ENCODE measurements around the gene STATH. TPM values are rescaled to one million over a fixed set of nuclear protein-coding genes. Genes with fewer than 3 reads are reported as not detected.
"Not testable (repeated sequence)": the region's sequence is repeated elsewhere in the genome, so short reads cannot be mapped to it uniquely, and the experiment has no call there.

STATH gene
- not detected for polyA plus RNA-seq (2013, experiment 1 of 2; ENCODE audit: insufficient read length)
- not detected for polyA plus RNA-seq (2013, experiment 2 of 2; ENCODE audit: insufficient read length)

DNA sequence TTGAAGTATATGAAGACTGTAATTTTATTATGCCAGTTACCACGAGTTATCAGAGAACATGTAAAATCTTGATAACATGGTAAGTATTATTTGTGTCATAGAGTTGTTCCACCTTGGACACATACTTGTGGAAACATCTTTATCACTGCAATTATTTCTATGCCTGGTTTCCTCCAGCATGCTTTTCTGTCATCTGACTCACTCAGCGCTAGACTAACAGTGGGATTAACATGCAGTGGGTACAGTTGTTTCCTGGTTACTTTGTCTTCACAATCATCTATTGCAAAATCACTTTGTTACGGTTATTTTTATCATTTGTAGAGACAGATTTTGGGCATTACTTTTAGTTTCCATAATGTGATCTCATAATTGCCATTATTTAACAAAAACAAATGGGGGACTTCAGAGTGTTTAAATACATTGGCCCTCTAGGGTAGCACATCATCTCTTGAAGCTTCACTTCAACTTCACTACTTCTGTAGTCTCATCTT lies at the start of gene STATH:
Gene STATH, plus strand, starts transcription at position 441 of the 491 bp plus-strand sequence. CDS start 2,472 bp downstream, outside the sequence.
- peak; percentile 1 for DNase-seq

- no peak for DNase-seq
Measured at GRCh38 chr4:69951602-69952001, 44.2 kb upstream of the STATH start.

GRCh38 chr4:69957209-69957608 lies 38.6 kb upstream of the STATH start:
- DNase-seq = no peak

DNA sequence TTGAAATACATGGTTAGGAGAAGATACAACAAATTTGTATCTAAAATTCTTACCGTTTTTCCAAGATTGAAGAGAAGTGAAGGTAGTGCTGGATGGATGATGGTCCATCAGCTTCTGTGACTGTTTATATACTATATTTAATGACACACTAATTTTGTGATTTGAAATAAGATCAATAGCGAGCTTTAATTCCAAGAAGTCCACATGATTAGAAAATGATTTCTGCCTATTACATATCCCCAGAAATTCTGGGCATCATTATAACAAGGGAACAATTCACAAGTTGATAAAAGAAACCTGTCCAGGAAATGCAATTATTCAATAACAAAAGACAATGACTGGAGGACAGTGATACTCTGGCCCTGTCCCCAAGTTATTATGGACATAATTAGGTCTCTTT lies 30.1 kb upstream of the STATH start, which contains the start of gene CSN2:
Gene CSN2, minus strand, starts transcription at position 101 of the 400 bp plus-strand sequence. CDS start 4,733 bp downstream, outside the sequence.
- no peak for DNase-seq

- DNase-seq = no peak
Measured at GRCh38 chr4:69970071-69970470, 25.7 kb upstream of the STATH start.

GRCh38 chr4:69974631-69975030 lies 21.1 kb upstream of the STATH start:
- no peak for DNase-seq

- no peak for DNase-seq
Measured at GRCh38 chr4:69977582-69977981, 18.2 kb upstream of the STATH start.

DNA sequence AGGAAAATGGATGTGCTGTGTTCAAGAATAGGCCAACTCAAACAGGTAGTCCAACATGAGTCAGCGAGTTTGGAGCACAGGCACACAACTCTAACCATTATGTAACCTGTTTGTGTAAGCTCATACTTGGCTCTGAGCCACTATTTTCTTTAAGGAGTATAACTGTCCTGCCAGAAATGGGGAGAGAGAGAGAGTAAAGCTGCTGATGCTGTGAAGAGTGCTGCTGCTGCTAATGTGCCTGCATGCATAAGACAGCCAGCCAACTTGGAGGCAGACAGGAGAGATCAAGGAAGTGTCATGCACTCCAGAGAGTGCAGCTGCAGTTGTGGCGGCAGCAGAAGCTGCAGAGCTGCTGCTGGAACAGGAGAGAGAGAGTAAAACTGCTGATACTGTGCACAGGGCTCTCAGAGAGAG lies 11.7 kb upstream of the STATH start:
- peak; percentile 1 for DNase-seq

DNA sequence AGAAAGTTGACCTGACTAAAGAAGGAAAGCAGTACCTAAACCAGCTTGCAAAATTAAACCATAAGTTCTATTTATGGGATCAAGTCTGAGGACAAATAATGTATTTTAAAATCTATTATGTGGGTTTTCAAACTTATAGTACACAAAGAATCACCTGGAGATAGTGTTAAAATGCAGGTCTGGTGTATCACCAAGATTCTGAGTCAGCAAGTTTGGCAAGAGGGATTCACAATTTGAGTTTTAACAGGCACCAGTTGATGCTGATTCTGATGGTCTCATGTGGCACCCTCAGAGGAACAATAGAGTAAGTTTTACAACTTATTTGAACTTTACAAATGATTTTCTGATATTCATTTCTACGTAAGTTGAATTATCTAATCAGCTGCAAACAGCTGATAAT lies 9.1 kb upstream of the STATH start:
- no peak for DNase-seq

DNA sequence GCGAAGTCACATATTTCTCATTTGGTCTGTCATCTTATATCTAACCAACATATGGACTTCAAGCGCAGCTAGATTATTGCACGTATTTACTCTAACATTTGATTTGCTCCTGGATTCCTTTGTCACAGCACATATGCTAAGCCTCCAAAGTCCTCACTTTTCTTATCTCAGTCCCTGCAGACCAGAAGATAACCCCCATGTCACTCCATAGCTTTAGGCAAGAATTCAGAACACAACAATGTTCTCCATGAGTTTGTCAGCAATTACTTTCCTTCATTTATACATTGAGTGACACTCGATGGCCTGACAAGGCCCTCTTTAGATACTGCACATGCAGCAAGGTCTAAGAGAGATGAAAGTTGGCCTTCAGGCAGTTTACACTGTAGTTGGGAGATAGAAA lies 4.8 kb upstream of the STATH start:
- no peak for DNase-seq

DNA sequence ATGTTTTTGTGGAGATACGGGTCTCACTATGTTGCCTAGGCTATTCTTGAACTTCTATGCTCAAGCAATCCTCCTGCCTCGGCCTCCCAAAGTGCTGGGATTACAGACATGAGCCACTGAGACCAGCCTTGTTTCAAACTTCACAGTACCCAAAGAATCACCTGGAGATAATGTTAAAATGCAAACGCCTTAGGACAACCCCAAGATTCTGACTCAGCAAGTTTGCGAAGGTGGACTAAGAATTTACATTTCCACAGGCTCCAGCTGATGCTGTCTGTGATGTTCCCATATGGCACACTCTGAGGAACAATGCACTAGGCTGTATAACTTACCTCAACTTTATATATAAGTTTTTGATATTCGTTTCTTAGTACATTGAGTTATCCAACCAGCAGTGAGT lies 984 bp upstream of the STATH start:
- DNase-seq = no peak

GRCh38 chr4:69999420-69999819 lies 3.7 kb downstream of the STATH start:
- no peak for DNase-seq

GRCh38 chr4:70000711-70001110 lies 4.9 kb downstream of the STATH start:
- no peak for DNase-seq

DNA sequence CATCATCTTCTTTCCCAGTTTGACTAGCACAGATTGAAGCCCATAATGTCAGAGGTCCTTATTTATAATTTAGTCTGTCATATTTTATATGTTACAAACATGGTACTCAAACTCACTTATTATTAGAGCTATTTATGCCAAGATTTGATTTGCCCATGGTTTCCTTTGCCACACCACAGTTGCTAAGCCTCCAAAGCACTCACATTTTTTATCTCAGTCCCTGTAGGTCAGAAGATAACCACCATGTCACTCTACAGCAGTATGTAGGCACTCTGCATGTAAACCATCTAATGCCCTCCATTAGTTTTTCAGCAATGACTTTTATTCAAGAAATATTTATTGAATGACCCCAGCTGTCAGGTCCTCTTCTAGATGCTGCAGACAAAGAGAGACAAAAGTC lies 6.7 kb downstream of the STATH start:
- no peak for DNase-seq

DNA sequence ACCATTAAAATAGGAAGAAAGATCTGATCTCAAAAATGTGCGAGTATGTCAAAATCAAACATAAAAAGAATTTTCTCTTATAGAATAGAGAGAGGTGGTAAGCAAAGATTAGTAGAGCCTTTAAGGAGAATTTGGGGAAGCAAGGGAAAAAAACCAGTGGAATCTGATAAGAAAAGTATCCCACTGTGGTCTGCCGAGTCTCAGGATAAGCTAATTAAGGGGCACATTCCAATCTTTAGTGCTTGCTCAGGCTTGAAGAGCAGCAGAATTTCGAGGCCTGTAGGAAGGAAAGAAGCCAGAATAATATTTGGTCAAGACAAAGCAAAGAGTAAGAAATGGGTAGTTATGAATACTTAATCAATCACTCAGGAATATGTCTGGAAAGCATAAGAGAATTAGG lies 13.0 kb downstream of the STATH start:
- DNase-seq = no peak

DNA sequence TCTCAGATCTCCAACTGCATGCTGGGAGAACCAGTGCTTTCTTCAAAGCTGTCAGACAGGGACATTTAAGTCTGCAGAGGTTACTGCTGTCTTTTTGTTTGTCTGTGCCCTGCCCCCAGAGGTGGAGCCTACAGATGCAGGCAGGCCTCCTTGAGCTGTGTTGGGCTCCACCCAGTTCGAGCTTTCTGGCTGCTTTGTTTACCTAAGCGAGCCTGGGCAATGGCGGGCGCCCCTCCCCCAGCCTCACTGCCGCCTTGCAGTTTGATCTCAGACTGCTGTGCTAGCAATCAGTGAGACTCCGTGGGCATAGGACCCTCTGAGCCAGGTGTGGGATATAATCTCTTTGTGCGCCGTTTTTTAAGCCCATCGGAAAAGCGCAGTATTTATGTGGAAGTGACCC lies 23.2 kb downstream of the STATH start:
- DNase-seq = not testable (repeated sequence)

DNA sequence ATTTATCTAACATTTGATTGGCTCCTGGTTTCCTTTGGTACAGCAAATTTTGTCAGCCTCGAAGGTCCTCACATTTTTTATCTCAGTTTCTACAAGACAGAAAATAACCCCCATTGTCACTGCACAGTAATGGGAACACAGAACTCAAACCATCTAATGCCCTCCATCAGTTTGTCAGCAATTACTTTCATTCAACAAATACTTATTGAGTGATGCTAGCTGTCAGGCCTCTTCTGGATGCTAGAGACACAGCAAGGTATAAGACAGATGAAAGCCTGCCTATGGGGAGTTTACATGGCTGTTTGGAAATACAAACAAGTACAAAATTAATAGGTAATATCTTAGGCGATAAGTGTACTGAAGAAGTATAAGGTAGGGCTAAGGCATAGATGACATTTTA lies 27.5 kb downstream of the STATH start:
- no peak for DNase-seq

GRCh38 chr4:70027011-70027410 lies 31.2 kb downstream of the STATH start:
- no peak for DNase-seq

DNA sequence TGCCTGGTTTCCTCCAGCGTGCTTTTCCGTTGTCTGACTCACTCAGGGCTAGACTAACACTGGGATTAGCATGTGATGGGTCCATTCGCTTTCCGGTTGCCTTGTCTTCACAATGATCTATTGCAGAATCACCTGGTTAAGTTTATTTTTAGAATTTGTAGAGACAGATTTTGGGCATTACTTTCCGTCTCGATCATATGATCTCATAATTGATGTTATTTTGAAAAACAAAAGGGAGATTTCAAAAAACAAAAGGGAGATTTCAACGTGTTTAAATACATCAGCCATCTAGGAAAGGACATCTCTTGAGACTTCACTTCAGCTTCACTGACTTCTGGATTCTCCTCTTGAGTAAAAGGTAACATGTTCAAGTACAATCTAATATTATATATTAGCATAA lies 32.4 kb downstream of the STATH start, which contains the start of gene HTN3:
Gene HTN3, plus strand, starts transcription at position 301 of the 400 bp plus-strand sequence. CDS start 2,282 bp downstream, outside the sequence.
- DNase-seq = not testable (repeated sequence)

- not testable (repeated sequence) for DNase-seq
Measured at GRCh38 chr4:70037559-70037958, 41.8 kb downstream of the STATH start.

- not testable (repeated sequence) for DNase-seq
Measured at GRCh38 chr4:70039928-70040327, 44.2 kb downstream of the STATH start.

DNA sequence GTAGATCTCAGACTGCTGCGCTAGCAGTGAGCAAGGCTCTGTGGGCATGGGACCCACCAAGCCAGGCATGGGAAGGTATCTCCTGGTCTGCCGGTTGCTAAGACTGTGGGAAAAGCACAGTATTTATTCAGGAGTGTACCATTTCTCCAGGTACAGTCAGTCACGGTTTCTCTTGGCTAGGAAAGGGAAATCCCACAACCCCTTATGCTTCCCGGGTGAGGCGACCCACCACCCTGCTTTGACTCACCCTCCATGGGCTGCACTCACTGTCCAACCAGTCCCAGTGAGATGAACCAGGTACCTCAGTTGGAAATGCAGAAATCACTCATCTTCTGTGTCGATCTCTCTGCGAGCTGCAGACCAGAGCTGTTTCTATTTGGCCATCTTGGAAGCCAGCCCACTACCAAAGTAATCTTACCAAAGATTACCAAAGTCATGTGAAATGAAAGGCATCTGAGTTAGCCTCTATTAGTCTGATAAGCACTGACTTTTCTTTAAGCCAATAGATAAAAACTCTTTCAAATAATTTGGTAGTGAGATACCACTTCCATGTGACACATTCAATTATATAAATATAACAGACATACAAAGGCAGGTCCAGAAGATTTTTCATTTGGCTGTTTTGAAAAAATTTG lies 46.0 kb downstream of the STATH start:
- no peak for DNase-seq

GRCh38 chr4:70050138-70050537 lies 54.4 kb downstream of the STATH start, which contains the start of gene HTN1:
Gene HTN1 (plus strand): TSS chr4:70050438. CDS start chr4:70053077, 2,639 bp downstream.
- not testable (repeated sequence) for DNase-seq

All from fibroblast of skin of back (primary cell).